ENCODE measurements around the gene THRSP. TPM values are rescaled to one million over a fixed set of nuclear protein-coding genes. Genes with fewer than 3 reads are reported as not detected.
"Not testable (repeated sequence)": the region's sequence is repeated elsewhere in the genome, so short reads cannot be mapped to it uniquely, and the experiment has no call there.

Gene THRSP
- total RNA-seq, 5 donors from 2014 or later (not counting 1 experiment from before 2014, with no cell fraction given): not detected

- H3K27ac Mint-ChIP-seq, POLR2A ChIA-PET: not testable (repeated sequence)
These were observed 22.3 kb upstream of the THRSP start for GRCh38 chr11:78041380-78041719.

DNA sequence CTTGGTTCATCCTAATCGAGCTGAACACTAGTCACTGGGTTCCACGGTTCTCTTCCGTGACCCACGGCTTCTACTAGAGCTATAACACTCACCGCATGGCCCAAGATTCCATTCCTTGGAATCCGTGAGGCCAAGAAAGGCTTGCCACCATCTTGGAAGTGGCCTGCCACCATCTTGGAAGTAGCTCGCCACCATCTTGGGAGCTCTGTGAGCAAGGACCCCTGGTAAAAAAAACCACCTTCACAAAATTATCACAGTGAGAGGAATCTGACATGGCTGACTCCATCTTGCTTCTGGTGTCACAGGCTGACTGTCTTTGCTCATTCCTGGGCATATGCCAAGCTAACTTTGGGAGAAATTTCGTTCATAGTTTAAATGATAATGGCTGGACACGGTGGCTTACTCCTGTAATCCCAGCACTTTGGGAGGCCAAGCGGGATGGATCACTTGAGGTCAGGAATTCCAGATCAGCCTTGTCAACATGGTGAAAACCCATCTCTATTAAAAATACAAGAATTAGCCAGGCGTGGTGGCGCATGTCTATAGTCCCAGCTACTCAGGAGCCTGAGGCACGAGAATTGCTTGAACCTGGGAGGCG lies 21.7 kb upstream of the THRSP start:
- H3K27me3 ChIP-seq (replicated peaks in 1 of 2; ENCODE audit: control insufficient read depth in 2 of 2, extremely low read depth in 1 of 2, insufficient read depth in 2 of 2, low read length in 1 of 2): peaks cover 0 to 2% of the 10 kb centered on the region in 2 experiments
- H3K27ac ChIP-seq (ENCODE audit: low read length): no peak overlapping the region
- whole genome bisulfite sequencing (ENCODE audit: insufficient coverage): 96% methylated on average over 6 of the region's 14 CpGs
- no peaks in the 10 kb centered on the region for H3K36me3 ChIP-seq (ENCODE audit: control insufficient read depth in 2 of 2, extremely low read depth in 1 of 2, insufficient read depth in 1 of 2, low read length in 1 of 2)
- H3K9me3 ChIP-seq: no peaks in the 10 kb centered on the region
- ChIA-PET POLR2A (no interaction called here), CTCF (interaction anchor here in 1 of 2 donors (0.6 kb wide), 1 partner anchor 37 kb away, joined by 4 read pairs; no protein-coding TSS in a partner anchor)
- no peak for DNase-seq
- Mint-ChIP-seq H3K36me3 (no peaks in the 10 kb centered on the region), H3K27me3 (no peaks in the 10 kb centered on the region), H3K27ac (no peak overlapping the region), H3K4me1 (peaks cover 16 to 22% (median 21%) of the 10 kb centered on the region in 3 donors), H3K4me3 (no peak overlapping the region), H3K9me3 (no peaks in the 10 kb centered on the region)
- H3K4me1 ChIP-seq (ENCODE audit: control insufficient read depth in 1 of 2, extremely low read depth in 1 of 2, insufficient read depth in 2 of 2, low read length in 2 of 2): peaks cover 3 to 15% of the 10 kb centered on the region in 2 experiments
- no peak for ATAC-seq (replicated peaks in 1 of 4)
- no peak overlapping the region for H3K4me3 ChIP-seq (ENCODE audit: control insufficient read depth in 1 of 2, extremely low read depth in 1 of 2, low read length in 1 of 2)

More at GRCh38 chr11:78041380-78041719, 22.3 kb upstream of the THRSP start:
- WGBS (ENCODE audit: insufficient coverage): 97% methylated on average over 7 of the region's 8 CpGs
- H3K9me3 Mint-ChIP-seq; DNase-seq; H3K4me3 ChIP-seq (ENCODE audit: control insufficient read depth in 1 of 2, extremely low read depth in 1 of 2, low read length in 1 of 2); ATAC-seq (replicated peaks in 1 of 4); H3K36me3 Mint-ChIP-seq; H3K9me3 ChIP-seq; H3K27me3 ChIP-seq (replicated peaks in 1 of 2; ENCODE audit: control insufficient read depth in 2 of 2, extremely low read depth in 1 of 2, insufficient read depth in 2 of 2, low read length in 1 of 2); H3K36me3 ChIP-seq (ENCODE audit: control insufficient read depth in 2 of 2, extremely low read depth in 1 of 2, insufficient read depth in 1 of 2, low read length in 1 of 2); H3K4me3 Mint-ChIP-seq; H3K27ac ChIP-seq (ENCODE audit: low read length); CTCF ChIA-PET; H3K27me3 Mint-ChIP-seq: not testable (repeated sequence)
- H3K4me1 ChIP-seq (ENCODE audit: control insufficient read depth in 1 of 2, extremely low read depth in 1 of 2, insufficient read depth in 2 of 2, low read length in 2 of 2): peaks cover 3 to 13% of the 10 kb centered on the region in 2 experiments
- peaks cover 16 to 20% (median 19%) of the 10 kb centered on the region in 3 donors for H3K4me1 Mint-ChIP-seq

- ChIA-PET CTCF (interaction anchor here in 1 of 2 donors (2.6 kb wide), 1 partner anchor 50 kb away, joined by 12 read pairs; the partner anchor contains the start of gene INTS4), POLR2A (no interaction called here)
- Mint-ChIP-seq H3K36me3 (no peaks in the 10 kb centered on the region), H3K4me1 (peaks cover 13 to 19% (median 19%) of the 10 kb centered on the region in 3 donors), H3K27ac (no peak overlapping the region), H3K27me3 (no peaks in the 10 kb centered on the region), H3K9me3 (no peaks in the 10 kb centered on the region), H3K4me3 (no peak overlapping the region)
- 93% methylated on average over 3 of the region's 5 CpGs for WGBS (ENCODE audit: insufficient coverage)
- ATAC-seq (replicated peaks in 1 of 4): no peak
- no peaks in the 10 kb centered on the region for H3K27me3 ChIP-seq (replicated peaks in 1 of 2; ENCODE audit: control insufficient read depth in 2 of 2, extremely low read depth in 1 of 2, insufficient read depth in 2 of 2, low read length in 1 of 2)
- H3K4me1 ChIP-seq (ENCODE audit: control insufficient read depth in 1 of 2, extremely low read depth in 1 of 2, insufficient read depth in 2 of 2, low read length in 2 of 2): peaks cover 3 to 14% of the 10 kb centered on the region in 2 experiments
- no peak overlapping the region for H3K27ac ChIP-seq (ENCODE audit: low read length)
- no peak for DNase-seq
- no peaks in the 10 kb centered on the region for H3K9me3 ChIP-seq
- no peak overlapping the region for H3K4me3 ChIP-seq (ENCODE audit: control insufficient read depth in 1 of 2, extremely low read depth in 1 of 2, low read length in 1 of 2)
- H3K36me3 ChIP-seq (ENCODE audit: control insufficient read depth in 2 of 2, extremely low read depth in 1 of 2, insufficient read depth in 1 of 2, low read length in 1 of 2): no peaks in the 10 kb centered on the region
These were observed 19.0 kb upstream of the THRSP start for GRCh38 chr11:78044706-78045105.

- no peaks in the 10 kb centered on the region for H3K36me3 Mint-ChIP-seq
- POLR2A ChIA-PET: interaction anchor here in 1 of 2 donors (0.5 kb wide), 1 partner anchor 49 kb away, joined by 3 read pairs; no protein-coding TSS in a partner anchor
- H3K36me3 ChIP-seq (ENCODE audit: control insufficient read depth in 2 of 2, extremely low read depth in 1 of 2, insufficient read depth in 1 of 2, low read length in 1 of 2): no peaks in the 10 kb centered on the region
- peak overlapping the region; percentile 49 to 63 (median 53) for H3K4me3 Mint-ChIP-seq
- CTCF ChIA-PET: interaction anchor here (0.6 to 2.6 kb wide), 10 partner anchors 8 to 976 kb away, joined by 3 to 12 read pairs (median 4); partner anchors contain the start of genes INTS4 (in 1 of the 2), KCTD21 (in 1 of the 2) and NDUFC2 (in 1 of the 2)
- H3K4me1 Mint-ChIP-seq: peaks cover 6 to 12% (median 10%) of the 10 kb centered on the region in 3 donors
- peaks cover 3 to 9% of the 10 kb centered on the region in 2 experiments for H3K4me1 ChIP-seq (ENCODE audit: control insufficient read depth in 1 of 2, extremely low read depth in 1 of 2, insufficient read depth in 2 of 2, low read length in 2 of 2)
- H3K9me3 ChIP-seq: no peaks in the 10 kb centered on the region
- ATAC-seq (replicated peaks in 1 of 4) (peak; percentile 92 to 98 (median 96)), DNase-seq (peak; percentile 38 to 85 (median 73))
- H3K27me3 ChIP-seq (replicated peaks in 1 of 2; ENCODE audit: control insufficient read depth in 2 of 2, extremely low read depth in 1 of 2, insufficient read depth in 2 of 2, low read length in 1 of 2): no peaks in the 10 kb centered on the region
- peak overlapping the region in 1 of 2 donors; percentile 1 for H3K4me3 ChIP-seq (ENCODE audit: control insufficient read depth in 1 of 2, extremely low read depth in 1 of 2, low read length in 1 of 2)
- 17% methylated on average over 24 of the region's 28 CpGs for WGBS (ENCODE audit: insufficient coverage)
- no peak overlapping the region for H3K27ac Mint-ChIP-seq
- no peak overlapping the region for H3K27ac ChIP-seq (ENCODE audit: low read length)
- H3K27me3 Mint-ChIP-seq: no peaks in the 10 kb centered on the region
- no peaks in the 10 kb centered on the region for H3K9me3 Mint-ChIP-seq
These were observed 17.7 kb upstream of the THRSP start for GRCh38 chr11:78045851-78046485.

DNA sequence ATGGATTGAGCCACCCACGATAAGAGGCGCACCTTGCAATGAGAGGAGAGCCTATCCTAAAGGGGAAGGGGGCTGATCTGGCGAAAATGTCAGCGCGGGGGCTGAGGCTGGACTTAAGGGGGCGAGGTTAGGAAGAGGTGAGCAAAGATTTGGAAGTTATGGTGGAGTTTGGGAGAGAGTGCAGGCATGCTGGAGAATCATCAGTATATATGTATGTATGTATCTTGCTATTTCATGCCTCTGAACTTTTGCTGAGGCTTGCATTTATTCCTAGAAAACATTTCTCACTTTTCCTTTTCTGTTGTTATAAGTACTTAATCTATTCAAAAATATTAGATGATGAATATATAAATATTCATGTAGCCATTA lies 17.2 kb upstream of the THRSP start:
- H3K9me3 Mint-ChIP-seq: no peaks in the 10 kb centered on the region
- no peak overlapping the region for H3K27ac Mint-ChIP-seq
- H3K4me1 ChIP-seq (ENCODE audit: control insufficient read depth in 1 of 2, extremely low read depth in 1 of 2, insufficient read depth in 2 of 2, low read length in 2 of 2): peaks cover 3 to 9% of the 10 kb centered on the region in 2 experiments
- H3K27me3 ChIP-seq (replicated peaks in 1 of 2; ENCODE audit: control insufficient read depth in 2 of 2, extremely low read depth in 1 of 2, insufficient read depth in 2 of 2, low read length in 1 of 2): no peaks in the 10 kb centered on the region
- H3K4me3 ChIP-seq (ENCODE audit: control insufficient read depth in 1 of 2, extremely low read depth in 1 of 2, low read length in 1 of 2): no peak overlapping the region
- ChIA-PET POLR2A (interaction anchor here in 1 of 2 donors (0.5 kb wide), 1 partner anchor 50 kb away, joined by 3 read pairs; no protein-coding TSS in a partner anchor), CTCF (interaction anchor here (0.6 to 2.6 kb wide), 7 partner anchors 8 to 340 kb away, joined by 3 to 12 read pairs (median 4); partner anchors contain the start of genes INTS4 (in 1 of the 2) and NDUFC2 (in 1 of the 2))
- 83% methylated on average over 4 of the region's 6 CpGs for WGBS (ENCODE audit: insufficient coverage)
- H3K27ac ChIP-seq (ENCODE audit: low read length): no peak overlapping the region
- H3K9me3 ChIP-seq: no peaks in the 10 kb centered on the region
- no peak for DNase-seq
- H3K4me3 Mint-ChIP-seq: peak overlapping the region in 1 of 3 donors; percentile 63
- no peaks in the 10 kb centered on the region for H3K36me3 Mint-ChIP-seq
- peak in 1 of 4 experiments; percentile 20 for ATAC-seq (replicated peaks in 1 of 4)
- no peaks in the 10 kb centered on the region for H3K27me3 Mint-ChIP-seq
- H3K4me1 Mint-ChIP-seq: peaks cover 6 to 12% (median 10%) of the 10 kb centered on the region in 3 donors
- no peaks in the 10 kb centered on the region for H3K36me3 ChIP-seq (ENCODE audit: control insufficient read depth in 2 of 2, extremely low read depth in 1 of 2, insufficient read depth in 1 of 2, low read length in 1 of 2)

DNA sequence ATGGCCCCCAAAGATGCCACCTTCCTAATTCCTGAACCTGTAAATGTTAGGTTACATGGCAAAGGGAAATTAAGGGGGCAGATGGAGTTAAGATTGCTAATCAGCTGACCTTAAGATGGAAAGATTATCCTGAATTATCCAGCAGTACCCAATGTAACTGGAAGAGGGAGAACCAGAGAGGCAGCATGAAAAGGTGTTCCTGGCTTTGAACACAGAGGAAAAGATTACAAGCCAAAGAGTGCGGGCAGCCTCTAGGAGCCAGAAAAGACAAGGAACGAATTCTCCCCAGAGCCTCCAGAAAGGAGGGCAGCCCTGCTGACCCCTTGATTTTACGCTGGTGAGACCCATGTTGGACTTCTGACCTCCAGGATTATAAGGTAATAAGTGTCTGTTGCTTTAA lies 15.1 kb upstream of the THRSP start:
- Mint-ChIP-seq H3K9me3 (no peaks in the 10 kb centered on the region), H3K27me3 (no peaks in the 10 kb centered on the region), H3K4me3 (no peak overlapping the region), H3K4me1 (peaks cover 6 to 12% (median 10%) of the 10 kb centered on the region in 3 donors), H3K36me3 (no peaks in the 10 kb centered on the region), H3K27ac (no peak overlapping the region)
- ChIA-PET CTCF (interaction anchor here in 1 of 2 donors (0.7 kb wide), 1 partner anchor 168 kb away, joined by 3 read pairs; no protein-coding TSS in a partner anchor), POLR2A (no interaction called here)
- H3K36me3 ChIP-seq (ENCODE audit: control insufficient read depth in 2 of 2, extremely low read depth in 1 of 2, insufficient read depth in 1 of 2, low read length in 1 of 2): no peaks in the 10 kb centered on the region
- H3K4me1 ChIP-seq (ENCODE audit: control insufficient read depth in 1 of 2, extremely low read depth in 1 of 2, insufficient read depth in 2 of 2, low read length in 2 of 2): peaks cover 3 to 9% of the 10 kb centered on the region in 2 experiments
- H3K27me3 ChIP-seq (replicated peaks in 1 of 2; ENCODE audit: control insufficient read depth in 2 of 2, extremely low read depth in 1 of 2, insufficient read depth in 2 of 2, low read length in 1 of 2): no peaks in the 10 kb centered on the region
- no peaks in the 10 kb centered on the region for H3K9me3 ChIP-seq
- DNase-seq: no peak
- no peak overlapping the region for H3K4me3 ChIP-seq (ENCODE audit: control insufficient read depth in 1 of 2, extremely low read depth in 1 of 2, low read length in 1 of 2)
- no peak overlapping the region for H3K27ac ChIP-seq (ENCODE audit: low read length)
- 100% methylated on average over 1 of the region's 3 CpGs for WGBS (ENCODE audit: insufficient coverage)
- ATAC-seq (replicated peaks in 1 of 4): no peak

All from T-cell (primary cell).